NB4 (cell line): ENCODE results near the gene ACADVL.

Experiments
- DNase-seq: peaks from one replicate; pipeline ENCODE4 v3.0.0; 2010; ENCODE audit warnings: low read depth
- H3K4me3 ChIP-seq: one replicate; pipeline ENCODE4 v1.5.1; 2011; ENCODE audit warnings: mild to moderate bottlenecking, low read depth, low read length, moderate library complexity
- MYC ChIP-seq: IDR thresholded peaks from 2 replicates; pipeline ENCODE4 v1.6.1; 2011; ENCODE audit warnings: low read depth, low read length
- POLR2A ChIP-seq: IDR thresholded peaks from 2 replicates; pipeline ENCODE4 v1.6.1; 2011; ENCODE audit warnings: mild to moderate bottlenecking; ENCODE audit not compliant: insufficient read length; ENCODE audit errors: extremely low read depth
- TF ChIP-seq, protein P1 (sequence below): IDR thresholded peaks from one replicate; pipeline ENCODE4 v1.5.1; 2012; ENCODE audit warnings: low read depth, low read length
- TF ChIP-seq, protein P2 (sequence below): IDR thresholded peaks from 2 replicates; pipeline ENCODE4 v1.6.1; 2011; ENCODE audit warnings: low read depth, low read length

Gene ACADVL

GRCh38 chr17:7250695-7251627 is 31.2 kb downstream of the ACADVL start:
- TF ChIP-seq POLR2A (no peak), MYC (no peak)
- TF ChIP-seq, protein P1, sequence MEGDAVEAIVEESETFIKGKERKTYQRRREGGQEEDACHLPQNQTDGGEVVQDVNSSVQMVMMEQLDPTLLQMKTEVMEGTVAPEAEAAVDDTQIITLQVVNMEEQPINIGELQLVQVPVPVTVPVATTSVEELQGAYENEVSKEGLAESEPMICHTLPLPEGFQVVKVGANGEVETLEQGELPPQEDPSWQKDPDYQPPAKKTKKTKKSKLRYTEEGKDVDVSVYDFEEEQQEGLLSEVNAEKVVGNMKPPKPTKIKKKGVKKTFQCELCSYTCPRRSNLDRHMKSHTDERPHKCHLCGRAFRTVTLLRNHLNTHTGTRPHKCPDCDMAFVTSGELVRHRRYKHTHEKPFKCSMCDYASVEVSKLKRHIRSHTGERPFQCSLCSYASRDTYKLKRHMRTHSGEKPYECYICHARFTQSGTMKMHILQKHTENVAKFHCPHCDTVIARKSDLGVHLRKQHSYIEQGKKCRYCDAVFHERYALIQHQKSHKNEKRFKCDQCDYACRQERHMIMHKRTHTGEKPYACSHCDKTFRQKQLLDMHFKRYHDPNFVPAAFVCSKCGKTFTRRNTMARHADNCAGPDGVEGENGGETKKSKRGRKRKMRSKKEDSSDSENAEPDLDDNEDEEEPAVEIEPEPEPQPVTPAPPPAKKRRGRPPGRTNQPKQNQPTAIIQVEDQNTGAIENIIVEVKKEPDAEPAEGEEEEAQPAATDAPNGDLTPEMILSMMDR, result no peak
- TF ChIP-seq, protein P2, sequence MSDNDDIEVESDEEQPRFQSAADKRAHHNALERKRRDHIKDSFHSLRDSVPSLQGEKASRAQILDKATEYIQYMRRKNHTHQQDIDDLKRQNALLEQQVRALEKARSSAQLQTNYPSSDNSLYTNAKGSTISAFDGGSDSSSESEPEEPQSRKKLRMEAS, result no peak
- peak; percentile 26 for DNase-seq

GRCh38 chr17:7251661-7252175 is 32.0 kb downstream of the ACADVL start, which contains the start of gene CTDNEP1:
CTDNEP1 (minus strand) TSS chr17:7251734; CDS start chr17:7251296, 438 bp downstream.
- H3K4me3 ChIP-seq, result peak within 1 kb of the TSS; percentile 93
- DNase-seq, result peak; percentile 96
- TF ChIP-seq, protein P1, result no peak
- TF ChIP-seq POLR2A (no peak), MYC (peak; percentile 61; the same call in 1 of the 2 replicates)
- TF ChIP-seq, protein P2, result peak; percentile 55

More at GRCh38 chr17:7250695-7251627, 31.2 kb downstream of the ACADVL start:
- H3K4me3 ChIP-seq, result peak overlapping the region; percentile 87

DNA sequence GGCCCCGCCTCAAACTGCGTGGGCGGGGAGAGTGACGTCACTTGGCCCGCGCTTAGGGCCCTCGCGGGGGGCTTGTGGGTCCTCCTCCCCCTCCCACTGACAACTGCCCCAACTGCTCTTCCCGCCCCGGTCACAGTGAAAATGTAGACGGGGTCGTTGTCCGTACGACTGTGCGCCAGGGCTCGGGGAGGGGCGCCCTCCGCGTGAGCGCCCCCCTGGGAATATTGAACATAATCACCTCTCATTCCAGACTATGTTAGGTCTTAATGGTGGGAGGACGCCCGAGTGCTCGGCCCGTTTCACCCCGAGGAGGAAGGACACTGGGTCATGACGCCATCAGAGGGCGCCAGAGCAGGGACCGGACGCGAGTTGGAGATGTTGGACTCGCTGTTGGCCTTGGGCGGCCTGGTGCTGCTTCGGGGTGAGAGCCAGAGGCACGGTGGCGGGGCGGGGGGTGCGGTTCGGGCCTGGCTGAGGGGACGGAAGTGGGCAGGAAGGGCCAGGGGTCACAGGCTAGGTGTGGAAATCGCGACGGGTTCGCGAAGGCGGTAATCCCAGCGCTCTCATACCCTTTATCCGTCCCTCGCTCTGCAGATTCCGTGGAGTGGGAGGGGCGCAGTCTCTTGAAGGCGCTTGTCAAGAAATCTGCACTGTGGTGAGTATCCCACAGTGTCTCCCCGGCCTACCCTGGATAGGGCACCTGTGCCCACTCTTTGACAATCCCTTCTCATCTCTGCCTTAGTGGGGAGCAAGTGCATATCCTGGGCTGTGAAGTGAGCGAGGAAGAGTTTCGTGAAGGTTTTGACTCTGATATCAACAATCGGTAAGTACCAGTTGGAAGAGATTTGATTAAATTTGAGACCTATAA is 32.7 kb downstream of the ACADVL start, which contains the start of gene ELP5:
Gene ELP5, plus strand, starts transcription at position 40 of the 868 bp plus-strand sequence. Its CDS starts 336 bp downstream, at position 376.
- TF ChIP-seq POLR2A (peak; percentile 42), MYC (peak; percentile 30)
- TF ChIP-seq, protein P1, result no peak
- TF ChIP-seq, protein P2, result peak; percentile 58; the same call in 1 of the 2 replicates
- peak; percentile 92 for DNase-seq
- H3K4me3 ChIP-seq, result peak within 1 kb of the TSS; percentile 93

GRCh38 chr17:7253082-7253481 is 33.3 kb downstream of the ACADVL start:
- DNase-seq, result no peak
- peak overlapping the region; percentile 93 for H3K4me3 ChIP-seq
- TF ChIP-seq MYC, result no peak
- TF ChIP-seq, protein P1, result no peak
- TF ChIP-seq POLR2A, result no peak
- TF ChIP-seq, protein P2, result no peak

DNA sequence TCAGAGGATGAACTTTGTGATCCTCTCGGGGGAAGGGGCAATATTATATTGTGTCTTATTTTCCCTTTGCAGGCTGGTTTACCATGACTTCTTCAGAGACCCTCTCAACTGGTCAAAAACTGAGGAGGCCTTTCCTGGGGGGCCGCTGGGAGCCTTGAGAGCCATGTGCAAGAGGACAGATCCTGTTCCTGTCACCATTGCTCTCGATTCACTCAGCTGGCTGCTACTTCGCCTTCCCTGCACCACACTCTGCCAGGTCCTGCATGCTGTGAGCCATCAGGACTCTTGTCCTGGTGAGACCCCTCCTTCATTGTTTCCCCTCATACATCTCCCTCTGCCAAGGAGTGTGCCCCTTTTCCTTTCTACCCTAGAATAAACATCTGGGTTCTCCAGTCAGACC is 34.8 kb downstream of the ACADVL start:
- no peak overlapping the region for H3K4me3 ChIP-seq
- no peak for DNase-seq
- TF ChIP-seq, protein P2, result no peak
- TF ChIP-seq POLR2A (no peak), MYC (no peak)
- TF ChIP-seq, protein P1, result no peak
